Measurements from ENCODE around the gene CDH13. TPM values are rescaled to one million over a fixed set of nuclear protein-coding genes. Genes with fewer than 3 reads are reported as not detected.

Gene CDH13
- total RNA-seq, 1 experiment from 2014 or later = 49.3 TPM

- BruUV-seq (replicated peaks) = no TSS peak
- no peak for DNase-seq (ENCODE audit: unreplicated experiment)
- POLR2A ChIA-PET = no interaction called here
Measured at GRCh38 chr16:82801361-82801760, 174.6 kb downstream of the CDH13 start.

GRCh38 chr16:82805866-82806265 is 179.1 kb downstream of the CDH13 start:
- Mint-ChIP-seq H3K36me3 (ENCODE audit: insufficient read depth, unreplicated experiment) (no peaks in the 10 kb centered on the region), H3K9me3 (ENCODE audit: unreplicated experiment) (no peaks in the 10 kb centered on the region), H3K4me3 (ENCODE audit: unreplicated experiment) (no peak overlapping the region), H3K27ac (ENCODE audit: low read depth, unreplicated experiment) (no peak overlapping the region), H3K27me3 (ENCODE audit: insufficient read depth, unreplicated experiment) (no peaks in the 10 kb centered on the region), H3K4me1 (ENCODE audit: insufficient read depth, unreplicated experiment) (no peaks in the 10 kb centered on the region)
- ChIA-PET CTCF (no interaction called here), POLR2A (no interaction called here)
- no peak for DNase-seq (ENCODE audit: unreplicated experiment)
- no TSS peak for BruUV-seq (replicated peaks)
- TF ChIP-seq CTCF (IDR thresholded peaks at IDR 0.05; ENCODE audit: unreplicated experiment) = no peak
- intact Hi-C loops (cut with micrococcal nuclease) = no loop called here

More at GRCh38 chr16:82801361-82801760, 174.6 kb downstream of the CDH13 start:
- intact Hi-C loops (cut with micrococcal nuclease) = no loop called here
- CTCF ChIA-PET = interaction anchor here (0.7 kb wide), 1 partner anchor 553 kb away, joined by 3 read pairs; no protein-coding TSS in a partner anchor
- Mint-ChIP-seq H3K27ac (ENCODE audit: low read depth, unreplicated experiment) (no peak overlapping the region), H3K4me3 (ENCODE audit: unreplicated experiment) (no peak overlapping the region), H3K4me1 (ENCODE audit: insufficient read depth, unreplicated experiment) (no peaks in the 10 kb centered on the region), H3K36me3 (ENCODE audit: insufficient read depth, unreplicated experiment) (no peaks in the 10 kb centered on the region), H3K27me3 (ENCODE audit: insufficient read depth, unreplicated experiment) (no peaks in the 10 kb centered on the region), H3K9me3 (ENCODE audit: unreplicated experiment) (no peaks in the 10 kb centered on the region)
- no peak for TF ChIP-seq CTCF (IDR thresholded peaks at IDR 0.05; ENCODE audit: unreplicated experiment)

- Mint-ChIP-seq H3K27ac (ENCODE audit: low read depth, unreplicated experiment) (no peak overlapping the region), H3K9me3 (ENCODE audit: unreplicated experiment) (no peaks in the 10 kb centered on the region), H3K4me3 (ENCODE audit: unreplicated experiment) (no peak overlapping the region), H3K4me1 (ENCODE audit: insufficient read depth, unreplicated experiment) (no peaks in the 10 kb centered on the region), H3K27me3 (ENCODE audit: insufficient read depth, unreplicated experiment) (no peaks in the 10 kb centered on the region), H3K36me3 (ENCODE audit: insufficient read depth, unreplicated experiment) (no peaks in the 10 kb centered on the region)
- TF ChIP-seq CTCF (IDR thresholded peaks at IDR 0.05; ENCODE audit: unreplicated experiment) = no peak
- BruUV-seq (replicated peaks) = no TSS peak
- POLR2A ChIA-PET = no interaction called here
- DNase-seq (ENCODE audit: unreplicated experiment) = no peak
- intact Hi-C loops (cut with micrococcal nuclease) = no loop called here
- CTCF ChIA-PET = no interaction called here
Measured at GRCh38 chr16:82807311-82807710, 180.5 kb downstream of the CDH13 start.

GRCh38 chr16:82808036-82808435 is 181.3 kb downstream of the CDH13 start:
- Mint-ChIP-seq H3K36me3 (ENCODE audit: insufficient read depth, unreplicated experiment) (no peaks in the 10 kb centered on the region), H3K4me1 (ENCODE audit: insufficient read depth, unreplicated experiment) (no peaks in the 10 kb centered on the region), H3K4me3 (ENCODE audit: unreplicated experiment) (no peak overlapping the region), H3K27me3 (ENCODE audit: insufficient read depth, unreplicated experiment) (no peaks in the 10 kb centered on the region), H3K9me3 (ENCODE audit: unreplicated experiment) (no peaks in the 10 kb centered on the region), H3K27ac (ENCODE audit: low read depth, unreplicated experiment) (no peak overlapping the region)
- no peak for DNase-seq (ENCODE audit: unreplicated experiment)
- ChIA-PET CTCF (interaction anchor here (0.9 kb wide), 1 partner anchor 13 kb away, joined by 6 read pairs; no protein-coding TSS in a partner anchor), POLR2A (no interaction called here)
- intact Hi-C loops (cut with micrococcal nuclease) = no loop called here
- BruUV-seq (replicated peaks) = no TSS peak
- no peak for TF ChIP-seq CTCF (IDR thresholded peaks at IDR 0.05; ENCODE audit: unreplicated experiment)

Data from MCF 10A (cell line).